ENCODE results near the gene FUZ.

FUZ gene

DNA sequence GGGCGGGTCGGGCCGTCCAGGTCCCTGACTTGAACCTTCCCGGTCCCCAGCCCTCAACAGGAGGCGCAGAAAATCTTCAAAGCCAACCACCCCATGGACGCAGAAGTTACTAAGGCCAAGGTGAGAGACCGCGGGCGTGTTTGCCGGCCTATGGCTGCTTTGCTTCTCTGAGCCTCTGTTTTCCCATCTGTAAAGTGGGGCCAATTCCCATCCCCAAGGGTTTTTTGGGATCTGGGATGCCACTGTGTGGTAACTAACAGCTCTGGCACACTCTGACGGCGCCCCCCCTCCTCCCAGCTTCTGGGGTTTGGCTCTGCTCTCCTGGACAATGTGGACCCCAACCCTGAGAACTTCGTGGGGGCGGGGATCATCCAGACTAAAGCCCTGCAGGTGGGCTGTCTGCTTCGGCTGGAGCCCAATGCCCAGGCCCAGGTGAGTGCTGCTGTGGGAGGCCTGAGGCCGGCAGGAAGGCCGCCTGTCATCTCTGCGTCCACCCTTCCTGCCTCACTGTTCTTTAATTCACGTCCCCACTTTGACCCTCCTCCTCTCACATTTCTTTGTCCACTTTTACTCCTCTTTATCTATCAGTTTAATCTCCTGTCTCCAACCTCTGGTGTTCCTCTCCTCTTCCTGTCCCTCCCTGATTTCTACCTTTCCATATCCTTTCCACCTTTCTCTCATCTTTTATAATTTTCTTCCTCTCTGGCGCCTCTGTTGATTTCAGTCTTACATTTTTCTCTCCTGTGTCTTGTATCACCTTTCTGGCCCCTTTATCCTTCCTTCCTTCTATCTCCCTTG is 7.1 kb downstream of the FUZ start:
- no peak for DNase-seq

DNA sequence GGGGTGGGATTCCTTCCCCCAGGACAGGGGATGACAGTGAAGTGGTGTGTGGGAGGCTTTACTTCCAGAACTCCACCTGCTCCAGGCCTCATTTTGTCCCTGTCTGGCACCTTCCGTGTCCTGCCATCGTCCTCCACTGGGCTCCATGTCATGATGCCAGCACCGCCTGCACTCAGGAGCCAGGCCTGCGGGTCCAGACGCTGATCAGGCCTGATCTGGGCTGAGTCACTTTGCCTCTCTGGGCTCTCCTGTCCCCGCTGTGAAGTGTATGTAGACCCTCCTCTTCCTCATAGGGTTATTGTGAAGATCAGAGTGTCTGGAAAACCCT is 9.6 kb downstream of the FUZ start:
- no peak for DNase-seq

DNA sequence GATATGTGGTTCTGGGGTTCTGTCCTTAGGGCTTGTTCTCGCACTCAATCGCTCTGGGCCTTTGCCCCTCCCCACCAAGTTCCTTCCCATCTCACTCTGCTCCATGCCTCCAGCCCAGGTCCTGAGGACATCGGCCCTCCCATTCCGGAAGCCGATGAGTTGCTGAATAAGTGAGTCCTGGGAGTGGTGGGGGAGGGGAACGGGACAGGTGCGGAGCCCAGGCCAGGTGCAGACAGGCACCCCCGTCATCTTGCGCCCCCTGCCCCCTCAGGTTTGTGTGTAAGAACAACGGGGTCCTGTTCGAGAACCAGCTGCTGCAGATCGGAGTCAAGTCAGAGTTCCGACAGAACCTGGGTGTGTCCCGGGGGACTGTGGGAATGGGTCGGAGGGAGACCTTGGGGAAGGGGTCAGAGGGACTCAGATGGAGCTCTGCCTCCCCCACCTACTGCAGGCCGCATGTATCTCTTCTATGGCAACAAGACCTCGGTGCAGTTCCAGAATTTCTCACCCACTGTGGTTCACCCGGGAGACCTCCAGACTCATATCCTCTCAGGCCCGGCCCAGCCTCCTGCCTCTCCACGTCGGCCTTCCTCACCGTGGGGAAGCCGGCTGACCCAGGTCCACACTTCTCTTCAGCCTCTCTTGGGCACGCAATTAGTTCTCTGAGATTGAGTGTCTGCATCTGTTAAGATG is 10.1 kb downstream of the FUZ start:
- no peak for DNase-seq

DNA sequence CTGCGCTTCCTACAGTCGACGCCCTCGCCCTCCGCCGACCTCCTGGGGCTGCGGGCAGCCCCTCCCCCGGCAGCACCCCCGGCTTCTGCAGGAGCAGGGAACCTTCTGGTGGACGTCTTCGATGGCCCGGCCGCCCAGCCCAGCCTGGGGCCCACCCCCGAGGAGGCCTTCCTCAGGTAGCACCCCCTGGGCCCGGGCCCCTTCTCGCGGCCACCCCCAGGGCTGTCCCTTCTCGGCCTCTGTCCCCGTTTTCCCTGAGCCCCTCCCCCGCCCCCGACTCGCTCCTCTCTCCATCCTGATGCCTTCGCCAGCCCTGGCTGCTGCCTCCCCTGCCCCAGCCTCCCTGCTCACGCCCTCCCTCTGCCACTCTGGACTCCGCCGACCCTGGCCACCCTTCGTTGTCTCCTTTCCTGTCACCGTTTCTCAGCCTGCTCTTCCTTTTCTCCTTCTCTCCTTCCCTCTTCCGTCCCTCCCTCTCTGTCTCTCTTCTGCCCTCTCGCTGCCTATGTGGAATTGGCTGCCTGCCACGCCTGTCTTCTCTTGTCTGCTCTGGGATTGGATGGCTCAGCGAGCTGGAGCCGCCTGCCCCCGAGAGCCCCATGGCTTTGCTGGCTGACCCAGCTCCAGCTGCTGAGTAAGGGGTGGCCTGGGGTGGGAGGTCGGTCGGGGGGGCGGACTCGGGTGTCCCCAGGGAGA is 11.0 kb downstream of the FUZ start:
- DNase-seq = peak; percentile 96

DNA sequence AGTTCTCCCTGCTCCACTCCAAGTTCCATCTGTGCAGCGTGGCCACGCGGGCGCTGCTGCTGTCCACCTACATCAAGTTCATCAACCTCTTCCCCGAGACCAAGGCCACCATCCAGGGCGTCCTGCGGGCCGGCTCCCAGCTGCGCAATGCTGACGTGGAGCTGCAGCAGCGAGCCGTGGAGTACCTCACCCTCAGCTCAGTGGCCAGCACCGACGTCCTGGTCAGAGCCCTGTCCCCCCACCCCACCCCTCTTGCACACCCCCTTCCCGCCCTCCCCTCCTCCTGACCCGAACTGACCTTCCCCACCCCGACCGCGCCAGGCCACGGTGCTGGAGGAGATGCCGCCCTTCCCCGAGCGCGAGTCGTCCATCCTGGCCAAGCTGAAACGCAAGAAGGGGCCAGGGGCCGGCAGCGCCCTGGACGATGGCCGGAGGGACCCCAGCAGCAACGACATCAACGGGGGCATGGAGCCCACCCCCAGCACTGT is 11.6 kb downstream of the FUZ start:
- DNase-seq = no peak

DNA sequence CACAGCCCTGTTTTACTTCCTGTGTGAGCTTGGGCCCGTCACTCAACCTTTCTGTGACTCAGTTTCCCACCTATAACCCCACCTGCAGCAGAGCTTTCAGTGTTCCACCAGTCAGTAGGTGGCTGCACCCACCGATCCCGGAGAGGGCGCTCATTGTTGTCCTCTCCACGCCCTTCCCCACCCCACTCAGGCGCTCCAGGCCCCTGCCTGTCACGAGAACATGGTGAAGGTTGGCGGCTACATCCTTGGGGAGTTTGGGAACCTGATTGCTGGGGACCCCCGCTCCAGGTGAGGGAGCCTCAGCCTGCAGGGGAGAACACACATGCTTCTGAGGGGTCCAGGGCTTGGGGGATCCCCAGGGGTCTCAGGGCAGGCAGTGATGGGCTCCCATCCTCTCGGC is 12.3 kb downstream of the FUZ start:
- DNase-seq = no peak

DNA sequence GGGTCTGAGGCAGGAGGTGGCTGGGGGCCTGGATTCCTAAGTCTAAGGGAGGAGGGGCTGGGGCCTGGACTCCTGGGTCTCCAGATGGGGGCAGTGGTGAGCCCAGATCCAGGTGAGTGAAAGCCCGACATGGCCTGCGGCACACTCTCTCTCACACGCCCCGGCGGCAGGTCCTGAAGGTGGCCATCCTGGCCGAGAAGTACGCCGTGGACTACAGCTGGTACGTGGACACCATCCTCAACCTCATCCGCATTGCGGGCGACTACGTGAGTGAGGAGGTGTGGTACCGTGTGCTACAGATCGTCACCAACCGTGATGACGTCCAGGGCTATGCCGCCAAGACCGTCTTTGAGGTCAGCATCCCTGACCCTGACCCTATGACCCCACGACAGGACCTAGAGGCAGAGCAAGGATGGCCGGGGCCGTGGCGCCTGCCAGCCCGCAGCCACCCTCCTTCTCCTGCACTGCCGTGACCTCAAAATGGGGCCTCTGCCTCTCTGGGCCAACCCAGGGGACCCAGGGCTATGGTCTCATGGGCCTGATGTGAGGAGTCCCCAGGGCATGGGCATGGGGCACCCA is 13.2 kb downstream of the FUZ start:
- DNase-seq = peak; percentile 3

DNA sequence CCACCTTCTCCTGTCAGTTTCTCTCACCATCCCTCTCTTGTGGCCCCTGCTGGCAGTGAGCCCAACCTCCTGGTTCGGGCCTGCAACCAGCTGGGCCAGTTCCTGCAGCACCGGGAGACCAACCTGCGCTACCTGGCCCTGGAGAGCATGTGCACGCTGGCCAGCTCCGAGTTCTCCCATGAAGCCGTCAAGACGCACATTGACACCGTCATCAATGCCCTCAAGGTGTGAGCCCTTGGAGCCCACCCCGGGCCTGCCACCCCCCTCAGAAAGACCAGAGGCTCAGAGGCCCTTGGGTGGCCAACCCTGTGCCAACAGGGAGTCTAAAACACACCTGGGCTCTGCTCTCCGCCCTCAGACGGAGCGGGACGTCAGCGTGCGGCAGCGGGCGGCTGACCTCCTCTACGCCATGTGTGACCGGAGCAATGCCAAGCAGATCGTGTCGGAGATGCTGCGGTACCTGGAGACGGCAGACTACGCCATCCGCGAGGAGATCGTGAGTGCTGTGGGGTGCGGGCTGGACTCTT is 13.8 kb downstream of the FUZ start:
- no peak for DNase-seq

DNA sequence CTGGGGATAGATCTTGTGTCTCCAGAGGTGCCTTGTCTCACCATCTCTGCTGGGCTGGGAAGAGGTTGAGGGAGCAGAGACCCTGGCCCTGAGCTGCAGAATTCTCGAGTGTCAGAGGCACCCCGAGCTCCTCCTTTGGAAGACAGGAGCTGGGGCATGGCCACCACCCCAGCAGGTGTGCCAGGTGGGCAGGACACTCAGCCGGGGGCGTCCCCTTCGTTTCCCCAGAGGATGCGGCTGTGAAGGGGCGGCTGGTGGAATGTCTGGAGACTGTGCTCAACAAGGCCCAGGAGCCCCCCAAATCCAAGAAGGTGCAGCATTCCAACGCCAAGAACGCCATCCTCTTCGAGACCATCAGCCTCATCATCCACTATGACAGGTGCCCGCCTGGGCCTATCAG is 14.5 kb downstream of the FUZ start:
- DNase-seq = no peak

DNA sequence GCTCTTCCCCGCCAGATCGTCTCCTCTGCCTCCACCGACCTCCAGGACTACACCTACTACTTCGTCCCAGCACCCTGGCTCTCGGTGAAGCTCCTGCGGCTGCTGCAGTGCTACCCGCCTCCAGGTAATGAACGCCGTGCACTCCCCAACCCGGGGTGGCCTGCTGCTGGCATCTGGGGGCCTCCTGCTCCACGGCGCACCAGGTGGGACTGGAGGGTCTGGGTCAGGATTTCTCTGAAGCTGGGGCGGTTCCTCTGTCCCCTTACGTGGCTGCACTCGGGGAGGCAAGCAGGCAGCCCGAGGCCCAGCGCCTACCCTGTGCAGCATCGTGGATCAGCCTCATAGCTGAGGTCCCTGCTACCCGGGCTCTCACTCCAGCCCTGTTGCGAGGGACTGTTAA is 17.5 kb downstream of the FUZ start:
- no peak for DNase-seq

DNA sequence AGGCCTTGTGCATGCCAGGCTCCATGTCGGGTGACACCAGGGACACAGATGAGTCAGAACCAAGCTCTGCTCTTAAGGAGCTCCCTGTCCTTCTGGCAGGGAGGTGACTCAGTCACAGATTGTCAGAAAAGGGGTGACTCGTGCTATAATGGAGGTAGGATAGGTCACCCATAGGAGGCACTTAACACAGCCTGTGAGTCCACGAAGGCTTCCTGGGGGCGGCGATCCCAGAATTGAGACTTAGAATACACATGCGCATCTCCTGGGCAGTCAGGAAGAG is 19.6 kb downstream of the FUZ start:
- no peak for DNase-seq

DNA sequence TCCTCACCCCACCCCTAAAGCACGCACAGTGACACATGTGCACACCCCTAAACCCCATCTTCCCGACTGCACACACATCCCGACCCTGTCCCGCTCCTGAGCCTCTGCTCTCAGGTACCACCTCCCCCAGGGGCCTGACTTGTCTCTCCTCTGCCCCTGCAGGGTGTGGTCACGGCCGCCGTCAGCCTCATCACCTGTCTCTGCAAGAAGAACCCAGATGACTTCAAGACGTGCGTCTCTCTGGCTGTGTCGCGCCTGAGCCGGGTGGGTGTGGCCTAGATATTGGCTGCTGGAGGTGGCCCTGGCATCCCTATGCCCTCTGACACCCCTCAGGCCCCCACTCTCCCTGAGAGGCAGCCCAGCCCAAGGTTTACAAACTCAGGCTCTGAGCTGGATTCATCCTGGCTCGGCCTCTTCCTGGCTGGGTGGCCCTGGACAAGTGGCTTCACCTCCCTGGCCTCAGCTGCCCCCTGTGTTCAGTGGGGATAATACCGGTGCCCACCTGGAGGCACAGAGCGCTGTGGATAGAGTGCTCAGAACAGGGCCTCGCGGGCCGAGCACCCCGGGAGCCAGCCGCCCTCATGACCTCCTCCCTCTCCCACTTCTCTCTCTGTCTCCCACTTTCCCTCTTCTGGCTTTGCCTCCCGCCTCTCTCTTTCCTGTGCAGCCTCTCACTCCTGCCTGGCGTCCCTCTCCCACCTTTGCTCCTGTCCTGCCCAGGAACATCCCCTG is 20.1 kb downstream of the FUZ start:
- no peak for DNase-seq

DNA sequence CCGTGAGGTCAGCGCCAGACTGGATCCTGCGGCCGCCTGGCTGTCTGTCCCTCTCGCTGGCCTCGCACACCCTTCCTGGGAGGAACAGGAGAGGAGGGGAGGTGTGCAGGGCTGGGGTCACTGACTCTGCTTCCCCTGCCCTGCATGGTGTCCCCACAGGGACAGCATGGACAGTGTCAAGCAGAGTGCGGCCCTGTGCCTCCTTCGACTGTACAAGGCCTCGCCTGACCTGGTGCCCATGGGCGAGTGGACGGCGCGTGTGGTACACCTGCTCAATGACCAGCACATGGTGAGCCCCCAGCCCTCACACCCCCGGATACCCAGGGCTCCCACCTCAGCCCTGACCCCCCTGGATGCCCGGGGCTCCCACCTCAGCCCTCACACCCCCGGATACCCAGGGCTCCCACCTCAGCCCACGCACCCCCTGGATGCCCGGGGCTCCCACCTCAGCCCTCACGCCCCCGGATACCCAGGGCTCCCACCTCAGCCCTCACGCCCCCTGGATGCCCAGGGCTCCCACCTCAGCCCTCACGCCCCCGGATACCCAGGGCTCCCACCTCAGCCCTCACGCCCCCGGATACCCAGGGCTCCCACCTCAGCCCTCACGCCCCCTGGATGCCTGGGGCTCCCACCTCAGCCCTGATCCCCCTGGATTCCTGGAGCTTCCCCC is 21.2 kb downstream of the FUZ start:
- DNase-seq = no peak

DNA sequence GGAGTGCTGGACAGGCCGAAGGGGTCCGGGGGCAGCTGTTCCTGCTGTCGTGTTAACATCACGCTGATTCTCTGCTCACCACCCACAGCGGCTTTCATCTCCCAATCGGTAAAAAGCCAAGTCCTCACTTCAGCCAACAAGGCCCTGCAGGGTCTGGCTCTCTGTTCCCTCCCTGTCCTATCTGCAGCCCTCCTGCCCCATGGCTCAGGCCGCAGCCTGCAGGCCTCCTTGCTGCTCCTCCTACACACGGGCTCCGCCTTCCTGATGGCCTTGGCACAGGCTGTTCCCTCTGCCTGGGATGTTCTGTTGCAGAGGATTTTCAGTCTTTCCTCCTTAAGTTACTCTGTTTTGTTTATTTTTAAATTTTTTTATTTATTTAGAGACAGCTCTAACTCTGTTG is 22.2 kb downstream of the FUZ start:
- DNase-seq = no peak

DNA sequence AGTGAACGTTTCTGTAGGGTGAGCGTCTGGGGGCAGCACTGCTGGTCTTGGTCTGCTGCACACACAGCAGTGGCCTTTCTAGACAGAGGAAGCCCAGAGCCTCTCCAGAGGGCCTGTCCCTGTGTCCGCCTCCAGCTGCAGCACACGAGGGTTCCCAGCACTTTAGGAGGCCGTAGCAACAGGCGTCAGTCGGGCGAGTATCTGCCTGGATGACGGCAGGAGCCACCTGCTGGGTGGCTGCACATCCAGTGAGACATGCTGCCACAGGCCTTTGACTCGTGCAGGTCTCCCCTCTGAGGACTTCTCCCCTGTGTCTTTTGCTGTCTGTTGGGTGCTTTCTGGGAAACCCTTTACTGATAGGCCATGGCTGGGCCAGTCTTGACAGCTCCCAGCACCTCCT is 24.2 kb downstream of the FUZ start:
- DNase-seq = no peak

DNA sequence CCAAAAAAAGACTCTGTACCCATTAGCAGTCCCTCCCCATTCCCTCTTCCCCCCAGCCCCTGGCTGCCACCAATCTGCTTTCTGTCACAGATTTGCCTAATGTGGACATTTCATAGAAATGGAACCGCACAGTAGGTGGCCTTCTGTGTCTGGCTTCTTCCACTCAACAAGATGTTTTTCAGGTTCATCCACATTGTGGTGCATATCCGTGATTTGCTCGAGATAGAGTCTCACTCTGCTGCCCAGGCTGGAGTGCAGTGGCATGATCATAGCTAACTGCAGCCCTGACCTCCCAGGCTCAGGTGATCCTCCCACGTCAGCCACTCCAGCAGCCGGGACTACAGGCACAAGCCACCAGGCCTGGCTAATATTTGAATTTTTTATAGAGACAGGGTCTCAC is 25.3 kb downstream of the FUZ start:
- DNase-seq = no peak

DNA sequence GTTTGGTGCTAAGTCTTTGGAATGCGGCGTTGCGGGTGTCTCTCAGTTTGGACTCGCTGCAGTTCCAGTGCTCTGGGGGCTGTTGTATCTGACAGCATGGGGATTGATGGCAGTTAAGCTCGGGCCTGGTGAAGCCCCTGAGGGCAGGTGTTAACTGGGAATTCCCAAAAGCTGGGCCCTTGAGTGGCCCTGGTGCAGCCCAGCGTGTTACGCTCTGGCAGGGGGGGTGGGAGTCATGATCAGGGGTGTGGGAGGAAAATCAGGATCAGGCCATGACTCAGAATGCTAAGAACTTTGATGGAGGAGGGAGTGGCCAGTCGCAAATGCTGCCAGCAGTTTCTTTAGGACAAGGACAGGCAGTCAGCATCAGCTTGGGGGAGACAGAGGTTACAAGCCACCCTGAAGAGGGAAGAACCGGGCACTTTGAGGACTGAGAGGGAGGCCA is 26.7 kb downstream of the FUZ start:
- peak; percentile 10 for DNase-seq

DNA sequence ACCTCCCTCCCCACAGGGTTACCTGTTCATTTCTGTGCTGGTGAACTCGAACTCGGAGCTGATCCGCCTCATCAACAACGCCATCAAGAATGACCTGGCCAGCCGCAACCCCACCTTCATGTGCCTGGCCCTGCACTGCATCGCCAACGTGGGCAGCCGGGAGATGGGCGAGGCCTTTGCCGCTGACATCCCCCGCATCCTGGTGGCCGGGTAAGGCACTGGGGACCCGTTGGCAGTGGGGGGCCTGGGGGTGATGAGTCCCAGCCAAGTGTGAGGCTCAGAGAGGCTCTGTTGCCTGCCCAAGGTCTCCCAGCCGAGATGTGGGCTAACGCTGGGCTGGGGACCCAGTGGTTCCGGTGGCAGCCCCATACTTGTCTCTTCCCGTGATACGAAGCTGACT is 30.6 kb downstream of the FUZ start:
- no peak for DNase-seq

DNA sequence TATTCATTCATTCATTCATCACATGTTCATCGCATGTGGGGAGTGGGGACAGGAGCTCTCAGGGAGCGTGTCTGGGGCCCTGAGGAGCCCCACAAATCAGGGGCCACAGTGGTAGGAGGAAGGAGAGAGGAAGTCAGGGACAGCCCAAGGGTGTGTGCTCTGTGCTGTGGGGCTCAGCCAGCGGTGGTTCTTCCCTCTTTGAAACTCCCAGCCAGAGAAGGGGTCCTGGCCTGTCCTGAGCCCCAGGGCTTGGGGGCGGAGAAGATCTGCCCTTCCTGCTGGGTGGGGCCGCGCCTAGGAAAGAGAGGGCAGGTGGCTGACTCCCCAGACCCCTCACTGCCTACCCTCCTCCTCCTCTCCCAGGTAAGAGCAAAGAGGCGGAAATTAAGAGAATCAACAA is 31.7 kb downstream of the FUZ start:
- DNase-seq = no peak

DNA sequence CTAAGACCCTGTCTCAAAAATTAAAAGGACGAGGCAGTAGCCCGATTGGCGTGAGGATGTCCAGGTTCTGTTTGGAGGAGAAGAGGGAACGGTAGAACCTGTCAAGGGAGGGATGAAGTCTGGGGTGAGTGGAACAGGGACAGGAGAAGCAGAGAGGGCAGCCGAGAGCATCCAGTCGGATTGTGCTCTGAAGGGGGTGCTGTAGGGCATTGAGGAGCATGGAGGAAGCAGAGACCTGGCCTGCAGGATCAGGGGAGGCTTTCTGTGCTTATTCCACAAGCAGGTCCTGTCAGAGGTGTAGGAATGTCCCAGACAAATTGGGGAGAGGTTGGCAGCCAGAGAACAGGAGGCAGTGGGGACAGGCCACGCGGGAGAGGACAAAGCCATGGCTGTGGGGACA is 32.2 kb downstream of the FUZ start:
- no peak for DNase-seq

DNA sequence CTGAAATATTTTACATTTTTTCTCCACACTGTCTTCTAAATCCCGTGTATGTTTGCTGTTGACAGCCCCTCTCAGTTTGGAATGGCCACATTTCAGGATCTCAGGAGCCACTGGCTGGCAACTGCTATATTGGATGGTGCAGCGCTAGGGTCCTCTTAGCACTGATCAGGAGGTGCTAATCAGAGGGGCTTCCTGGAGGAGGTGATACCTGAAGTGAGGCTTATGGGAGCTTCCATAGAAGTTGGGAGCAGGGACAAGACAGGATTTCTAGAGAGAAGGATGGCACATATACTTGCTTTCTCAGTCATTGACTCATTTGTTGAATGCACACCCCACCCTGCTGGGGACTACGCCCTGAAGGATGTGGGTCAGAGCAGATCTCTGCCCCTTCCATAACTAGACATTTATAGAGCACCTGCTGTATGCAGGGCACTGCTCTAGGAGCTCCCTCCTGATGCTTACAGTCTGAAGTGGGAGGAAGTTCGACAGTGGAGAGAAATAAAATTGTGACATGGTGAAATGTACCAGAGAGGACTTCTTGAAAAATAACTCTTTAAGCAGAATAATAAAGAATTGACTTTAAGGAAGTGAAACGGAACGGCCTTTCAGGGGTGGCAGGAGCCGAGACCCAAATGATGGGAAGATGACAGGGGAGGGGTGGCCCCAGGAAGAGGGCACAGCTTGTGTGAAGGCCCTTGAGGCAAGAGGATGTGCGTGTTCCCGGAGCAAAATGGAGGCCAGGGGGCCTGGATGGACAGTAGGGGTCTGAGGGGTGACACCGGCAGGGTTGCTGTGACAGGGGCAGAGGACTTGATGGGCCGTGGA is 33.1 kb downstream of the FUZ start:
- no peak for DNase-seq

All from eye (tissue), 1 donor.